SK-N-SH treated with all-trans-retinoic acid at 6 μM for 48 hours (cell line): Measurements from ENCODE around the gene PSMA3.

Source experiments
- ATAC-seq: fragments of 200-7000 bp; cut with Tn5 transposase; 3 replicates; pipeline ENCODE4 v1.9.1; 2020; ENCODE audit warnings: mild to moderate bottlenecking, moderate library complexity
- ARNTL ChIP-seq: fragments of 450-650 bp; formaldehyde crosslinking; IDR thresholded peaks from 2 replicates; pipeline ENCODE4 v1.5.0; 2020; ENCODE audit warnings: low read depth, mild to moderate bottlenecking, moderate library complexity, borderline replicate concordance
- BACH2 ChIP-seq: fragments of 250-450 bp; sonication (Bioruptor Pico); IDR thresholded peaks from 2 replicates; pipeline ENCODE4 v1.9.0; 2021; ENCODE audit warnings: mild to moderate bottlenecking, borderline replicate concordance
- ESRRG ChIP-seq: fragments of 250-450 bp; sonication (Bioruptor Pico); IDR thresholded peaks from 2 replicates; pipeline ENCODE4 v1.6.1; 2021; ENCODE audit warnings: mild to moderate bottlenecking
- ISL1 ChIP-seq: fragments of 250-450 bp; sonication (Bioruptor Pico); IDR thresholded peaks from 2 replicates; pipeline ENCODE4 v2.1.2; 2022; ENCODE audit warnings: mild to moderate bottlenecking, moderate library complexity
- OSR1 ChIP-seq: fragments of 250-450 bp; sonication (Bioruptor Pico); IDR thresholded peaks from 2 replicates; pipeline ENCODE4 v1.8.0; 2022; ENCODE audit warnings: moderate library complexity, mild to moderate bottlenecking, inconsistent platforms
- PPARA ChIP-seq: fragments of 250-450 bp; sonication (Bioruptor Pico); IDR thresholded peaks from 2 replicates; pipeline ENCODE4 v1.5.0; 2020; ENCODE audit warnings: mild to moderate bottlenecking, borderline replicate concordance
- RARB ChIP-seq: fragments of 250-450 bp; sonication (Bioruptor Pico); IDR thresholded peaks from 2 replicates; pipeline ENCODE4 v1.8.0; 2021; ENCODE audit warnings: mild to moderate bottlenecking, moderate library complexity
- TCF4 ChIP-seq: fragments of 250-450 bp; sonication (Bioruptor Pico); IDR thresholded peaks from 2 replicates; pipeline ENCODE4 v1.8.0; 2021; ENCODE audit warnings: mild to moderate bottlenecking, moderate library complexity, borderline replicate concordance
- TOX ChIP-seq: fragments of 250-450 bp; sonication (Bioruptor Pico); IDR thresholded peaks from 2 replicates; pipeline ENCODE4 v1.8.0; 2021; ENCODE audit warnings: mild to moderate bottlenecking, moderate library complexity, borderline replicate concordance
- ZC3H10 ChIP-seq: fragments of 250-450 bp; sonication (Bioruptor Pico); IDR thresholded peaks from 2 replicates; pipeline ENCODE4 v1.5.1; 2021; ENCODE audit warnings: mild to moderate bottlenecking, moderate library complexity
- ZFP3 ChIP-seq: fragments of 250-450 bp; sonication (Bioruptor Pico); IDR thresholded peaks from 2 replicates; pipeline ENCODE4 v1.5.0; 2020; ENCODE audit warnings: mild to moderate bottlenecking, moderate library complexity
- ZFP30 ChIP-seq: fragments of 450-650 bp; formaldehyde crosslinking; IDR thresholded peaks from 2 replicates; pipeline ENCODE4 v1.5.0; 2022; ENCODE audit warnings: mild to moderate bottlenecking, moderate library complexity
- ZNF565 ChIP-seq: fragments of 450-650 bp; formaldehyde crosslinking; conservative IDR thresholded peaks from 2 replicates; pipeline ENCODE4 v1.5.0; 2020; ENCODE audit warnings: low read depth, mild to moderate bottlenecking, moderate library complexity
- ZNF8 ChIP-seq: fragments of 450-650 bp; formaldehyde crosslinking; IDR thresholded peaks from 2 replicates; pipeline ENCODE4 v1.5.0; 2020; ENCODE audit warnings: mild to moderate bottlenecking, moderate library complexity
- TF ChIP-seq, protein P1 (sequence below): fragments of 250-450 bp; sonication (Bioruptor Pico); IDR thresholded peaks from 2 replicates; pipeline ENCODE4 v1.5.1; 2021; ENCODE audit warnings: mild to moderate bottlenecking, moderate library complexity
- TF ChIP-seq, protein P2 (sequence below): fragments of 250-450 bp; sonication (Bioruptor Pico); IDR thresholded peaks from 2 replicates; pipeline ENCODE4 v1.8.0; 2021; ENCODE audit warnings: low read depth, mild to moderate bottlenecking, moderate library complexity, borderline replicate concordance
- TF ChIP-seq, protein P3 (sequence below): fragments of 250-450 bp; sonication (Bioruptor Pico); IDR thresholded peaks from 2 replicates; pipeline ENCODE4 v1.8.0; 2020; ENCODE audit warnings: mild to moderate bottlenecking, moderate library complexity, borderline replicate concordance
- TF ChIP-seq, protein P4 (sequence below): fragments of 250-450 bp; sonication (Bioruptor Pico); IDR thresholded peaks from 2 replicates; pipeline ENCODE4 v1.5.0; 2020; ENCODE audit warnings: mild to moderate bottlenecking, moderate library complexity
- TF ChIP-seq, protein P5 (sequence below): fragments of 250-450 bp; sonication (Bioruptor Pico); IDR thresholded peaks from 2 replicates; pipeline ENCODE4 v1.5.1; 2020; ENCODE audit warnings: low read depth, mild to moderate bottlenecking, moderate library complexity

The PSMA3 gene

DNA sequence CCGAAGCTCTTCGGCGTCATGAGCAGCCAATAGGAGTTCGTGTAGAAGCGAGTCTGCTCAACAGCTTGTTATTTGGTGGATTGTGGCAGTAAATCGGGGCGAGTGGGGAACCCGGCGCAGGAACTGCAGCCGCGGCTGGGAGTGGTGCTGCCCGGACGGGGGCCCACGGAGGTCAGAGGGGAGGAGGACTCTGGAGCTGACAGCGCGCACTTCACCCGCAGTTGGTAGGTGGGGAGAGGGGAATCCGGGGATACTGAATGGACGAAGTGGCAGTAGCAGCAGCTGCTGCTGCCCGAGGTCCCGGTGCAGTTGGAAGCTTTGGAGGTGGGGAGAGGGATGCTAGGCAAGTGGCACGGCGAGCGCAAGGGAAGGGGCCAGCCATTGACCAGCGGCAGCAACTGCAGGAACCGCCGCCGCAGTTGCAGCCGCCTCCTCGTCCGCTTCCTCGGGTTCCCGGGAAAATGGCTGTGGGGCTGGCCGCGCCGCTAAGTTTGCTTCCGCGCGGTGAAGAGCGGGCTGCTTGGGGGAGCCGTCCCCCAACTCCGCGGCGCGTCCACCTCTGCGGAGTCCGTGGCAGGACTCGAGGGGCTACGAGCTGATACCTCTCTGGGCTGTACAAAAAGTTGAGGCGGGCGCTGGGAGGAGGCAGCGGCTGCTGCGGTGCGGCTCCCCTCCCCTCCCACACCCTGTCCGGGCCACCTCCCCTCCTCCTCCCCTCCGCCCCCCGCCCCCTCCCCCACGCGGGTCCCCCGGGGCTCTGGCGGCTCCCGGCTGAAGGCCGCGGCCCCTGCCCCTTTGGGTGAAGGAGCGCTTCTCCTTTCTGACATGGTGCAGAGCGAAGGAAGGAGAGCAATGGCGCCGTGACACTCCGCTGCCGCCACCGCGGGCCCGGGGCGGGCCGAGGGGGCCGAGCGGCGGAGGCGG lies 54.1 kb downstream of the PSMA3 start, which contains the start of gene ARID4A:
TSS of gene ARID4A (plus strand) at position 79 of the 924 bp plus-strand sequence. CDS start 1,300 bp downstream, outside the sequence.
- TF ChIP-seq ZFP30 (CRISPR knock-in tag): no peak
- no peak for TF ChIP-seq ZNF8
- TF ChIP-seq, protein P1, sequence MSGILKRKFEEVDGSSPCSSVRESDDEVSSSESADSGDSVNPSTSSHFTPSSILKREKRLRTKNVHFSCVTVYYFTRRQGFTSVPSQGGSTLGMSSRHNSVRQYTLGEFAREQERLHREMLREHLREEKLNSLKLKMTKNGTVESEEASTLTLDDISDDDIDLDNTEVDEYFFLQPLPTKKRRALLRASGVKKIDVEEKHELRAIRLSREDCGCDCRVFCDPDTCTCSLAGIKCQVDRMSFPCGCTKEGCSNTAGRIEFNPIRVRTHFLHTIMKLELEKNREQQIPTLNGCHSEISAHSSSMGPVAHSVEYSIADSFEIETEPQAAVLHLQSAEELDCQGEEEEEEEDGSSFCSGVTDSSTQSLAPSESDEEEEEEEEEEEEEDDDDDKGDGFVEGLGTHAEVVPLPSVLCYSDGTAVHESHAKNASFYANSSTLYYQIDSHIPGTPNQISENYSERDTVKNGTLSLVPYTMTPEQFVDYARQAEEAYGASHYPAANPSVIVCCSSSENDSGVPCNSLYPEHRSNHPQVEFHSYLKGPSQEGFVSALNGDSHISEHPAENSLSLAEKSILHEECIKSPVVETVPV (CRISPR knock-in tag): no peak
- no peak for TF ChIP-seq ESRRG (CRISPR knock-in tag)
- TF ChIP-seq, protein P2, sequence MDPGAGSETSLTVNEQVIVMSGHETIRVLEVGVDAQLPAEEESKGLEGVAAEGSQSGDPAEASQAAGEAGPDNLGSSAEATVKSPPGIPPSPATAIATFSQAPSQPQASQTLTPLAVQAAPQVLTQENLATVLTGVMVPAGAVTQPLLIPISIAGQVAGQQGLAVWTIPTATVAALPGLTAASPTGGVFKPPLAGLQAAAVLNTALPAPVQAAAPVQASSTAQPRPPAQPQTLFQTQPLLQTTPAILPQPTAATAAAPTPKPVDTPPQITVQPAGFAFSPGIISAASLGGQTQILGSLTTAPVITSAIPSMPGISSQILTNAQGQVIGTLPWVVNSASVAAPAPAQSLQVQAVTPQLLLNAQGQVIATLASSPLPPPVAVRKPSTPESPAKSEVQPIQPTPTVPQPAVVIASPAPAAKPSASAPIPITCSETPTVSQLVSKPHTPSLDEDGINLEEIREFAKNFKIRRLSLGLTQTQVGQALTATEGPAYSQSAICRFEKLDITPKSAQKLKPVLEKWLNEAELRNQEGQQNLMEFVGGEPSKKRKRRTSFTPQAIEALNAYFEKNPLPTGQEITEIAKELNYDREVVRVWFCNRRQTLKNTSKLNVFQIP (CRISPR knock-in tag): 0 out of 2 replicates have a peak, but pooled peaks have one; percentile 88
- TF ChIP-seq ZNF565: no peak
- ATAC-seq: peak; percentile 35

DNA sequence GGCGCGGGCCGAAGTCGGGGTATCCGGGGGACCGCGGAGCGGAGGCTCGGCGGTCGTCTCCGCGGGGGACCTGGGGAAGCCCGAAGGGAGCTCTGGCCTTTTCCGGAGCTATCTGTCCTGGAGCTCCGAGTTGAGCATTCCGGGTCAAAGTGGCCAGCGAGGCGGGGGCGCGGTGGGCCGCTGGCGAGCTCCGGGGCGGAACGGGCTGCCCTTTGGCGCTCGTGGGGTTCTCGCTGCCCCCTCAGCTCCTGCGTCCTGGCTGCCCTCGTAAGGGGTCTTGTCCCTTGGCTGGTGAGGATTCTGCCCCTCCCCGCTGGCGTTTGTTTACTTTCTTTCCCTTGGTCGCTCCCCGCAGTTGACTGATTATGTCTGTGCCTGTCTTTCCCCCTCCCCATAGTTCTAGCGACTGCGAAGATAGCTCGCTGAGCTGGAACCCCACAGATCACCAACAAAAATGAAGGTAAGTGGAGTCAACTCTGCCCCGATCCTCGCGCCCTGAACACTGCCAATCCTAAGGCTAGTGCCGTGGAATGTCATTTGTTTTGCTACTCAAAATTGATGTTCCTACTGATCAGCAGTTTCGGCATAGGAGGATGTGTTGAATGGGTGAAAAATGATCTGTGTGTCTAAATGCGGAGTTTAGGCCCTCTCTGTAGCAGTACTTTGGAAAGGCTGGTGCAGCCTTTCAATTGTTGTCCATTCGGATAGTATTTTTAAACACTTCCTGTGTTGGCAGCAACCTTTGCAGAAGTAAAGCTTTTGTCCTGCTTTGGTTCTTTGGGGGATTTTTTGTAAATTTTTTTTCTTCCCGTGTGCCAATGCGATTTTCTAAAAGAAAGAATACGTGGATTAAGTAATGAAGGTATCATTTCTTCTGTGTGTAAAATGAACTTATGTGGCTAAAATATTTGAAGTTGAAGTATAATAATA lies 55.0 kb downstream of the PSMA3 start:
- no peak for ATAC-seq
- no peak for TF ChIP-seq ESRRG (CRISPR knock-in tag)
- no peak for TF ChIP-seq TCF4 (CRISPR knock-in tag)
- no peak for TF ChIP-seq ZFP3
- no peak for TF ChIP-seq RARB
- no peak for TF ChIP-seq ZC3H10 (CRISPR knock-in tag)
- TF ChIP-seq, protein P3, sequence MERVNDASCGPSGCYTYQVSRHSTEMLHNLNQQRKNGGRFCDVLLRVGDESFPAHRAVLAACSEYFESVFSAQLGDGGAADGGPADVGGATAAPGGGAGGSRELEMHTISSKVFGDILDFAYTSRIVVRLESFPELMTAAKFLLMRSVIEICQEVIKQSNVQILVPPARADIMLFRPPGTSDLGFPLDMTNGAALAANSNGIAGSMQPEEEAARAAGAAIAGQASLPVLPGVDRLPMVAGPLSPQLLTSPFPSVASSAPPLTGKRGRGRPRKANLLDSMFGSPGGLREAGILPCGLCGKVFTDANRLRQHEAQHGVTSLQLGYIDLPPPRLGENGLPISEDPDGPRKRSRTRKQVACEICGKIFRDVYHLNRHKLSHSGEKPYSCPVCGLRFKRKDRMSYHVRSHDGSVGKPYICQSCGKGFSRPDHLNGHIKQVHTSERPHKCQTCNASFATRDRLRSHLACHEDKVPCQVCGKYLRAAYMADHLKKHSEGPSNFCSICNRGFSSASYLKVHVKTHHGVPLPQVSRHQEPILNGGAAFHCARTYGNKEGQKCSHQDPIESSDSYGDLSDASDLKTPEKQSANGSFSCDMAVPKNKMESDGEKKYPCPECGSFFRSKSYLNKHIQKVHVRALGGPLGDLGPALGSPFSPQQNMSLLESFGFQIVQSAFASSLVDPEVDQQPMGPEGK: no peak
- no peak for TF ChIP-seq ZFP30 (CRISPR knock-in tag)
- TF ChIP-seq PPARA: no peak
- TF ChIP-seq, all 23 proteins: peak for 0

DNA sequence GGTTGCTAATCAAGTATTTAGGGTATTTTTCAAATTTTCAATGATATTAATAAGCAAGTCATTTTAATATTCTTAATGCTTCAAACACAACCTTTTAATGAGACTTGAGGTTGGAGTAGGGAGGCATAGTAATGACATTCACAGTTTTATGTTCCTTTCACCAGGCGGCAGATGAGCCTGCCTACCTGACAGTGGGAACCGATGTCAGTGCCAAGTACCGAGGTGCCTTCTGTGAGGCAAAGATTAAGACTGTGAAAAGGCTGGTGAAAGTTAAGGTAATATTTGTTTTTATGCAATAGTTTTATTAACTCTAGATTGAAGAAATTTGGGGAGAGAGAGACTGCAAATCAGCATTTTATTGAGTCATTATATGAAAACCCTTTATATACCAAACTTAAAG lies 56.8 kb downstream of the PSMA3 start:
- TF ChIP-seq ISL1 (CRISPR knock-in tag) (no peak), ARNTL (no peak), ESRRG (CRISPR knock-in tag) (no peak), ZFP30 (CRISPR knock-in tag) (no peak), ZNF8 (no peak), PPARA (no peak), OSR1 (CRISPR knock-in tag) (no peak), ZNF565 (no peak), TOX (CRISPR knock-in tag) (no peak), BACH2 (CRISPR knock-in tag) (no peak), ZFP3 (no peak), ZC3H10 (CRISPR knock-in tag) (no peak)
- TF ChIP-seq, protein P1 (CRISPR knock-in tag): no peak
- TF ChIP-seq, protein P4, sequence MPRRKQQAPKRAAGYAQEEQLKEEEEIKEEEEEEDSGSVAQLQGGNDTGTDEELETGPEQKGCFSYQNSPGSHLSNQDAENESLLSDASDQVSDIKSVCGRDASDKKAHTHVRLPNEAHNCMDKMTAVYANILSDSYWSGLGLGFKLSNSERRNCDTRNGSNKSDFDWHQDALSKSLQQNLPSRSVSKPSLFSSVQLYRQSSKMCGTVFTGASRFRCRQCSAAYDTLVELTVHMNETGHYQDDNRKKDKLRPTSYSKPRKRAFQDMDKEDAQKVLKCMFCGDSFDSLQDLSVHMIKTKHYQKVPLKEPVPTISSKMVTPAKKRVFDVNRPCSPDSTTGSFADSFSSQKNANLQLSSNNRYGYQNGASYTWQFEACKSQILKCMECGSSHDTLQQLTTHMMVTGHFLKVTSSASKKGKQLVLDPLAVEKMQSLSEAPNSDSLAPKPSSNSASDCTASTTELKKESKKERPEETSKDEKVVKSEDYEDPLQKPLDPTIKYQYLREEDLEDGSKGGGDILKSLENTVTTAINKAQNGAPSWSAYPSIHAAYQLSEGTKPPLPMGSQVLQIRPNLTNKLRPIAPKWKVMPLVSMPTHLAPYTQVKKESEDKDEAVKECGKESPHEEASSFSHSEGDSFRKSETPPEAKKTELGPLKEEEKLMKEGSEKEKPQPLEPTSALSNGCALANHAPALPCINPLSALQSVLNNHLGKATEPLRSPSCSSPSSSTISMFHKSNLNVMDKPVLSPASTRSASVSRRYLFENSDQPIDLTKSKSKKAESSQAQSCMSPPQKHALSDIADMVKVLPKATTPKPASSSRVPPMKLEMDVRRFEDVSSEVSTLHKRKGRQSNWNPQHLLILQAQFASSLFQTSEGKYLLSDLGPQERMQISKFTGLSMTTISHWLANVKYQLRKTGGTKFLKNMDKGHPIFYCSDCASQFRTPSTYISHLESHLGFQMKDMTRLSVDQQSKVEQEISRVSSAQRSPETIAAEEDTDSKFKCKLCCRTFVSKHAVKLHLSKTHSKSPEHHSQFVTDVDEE: no peak
- TF ChIP-seq, protein P5, sequence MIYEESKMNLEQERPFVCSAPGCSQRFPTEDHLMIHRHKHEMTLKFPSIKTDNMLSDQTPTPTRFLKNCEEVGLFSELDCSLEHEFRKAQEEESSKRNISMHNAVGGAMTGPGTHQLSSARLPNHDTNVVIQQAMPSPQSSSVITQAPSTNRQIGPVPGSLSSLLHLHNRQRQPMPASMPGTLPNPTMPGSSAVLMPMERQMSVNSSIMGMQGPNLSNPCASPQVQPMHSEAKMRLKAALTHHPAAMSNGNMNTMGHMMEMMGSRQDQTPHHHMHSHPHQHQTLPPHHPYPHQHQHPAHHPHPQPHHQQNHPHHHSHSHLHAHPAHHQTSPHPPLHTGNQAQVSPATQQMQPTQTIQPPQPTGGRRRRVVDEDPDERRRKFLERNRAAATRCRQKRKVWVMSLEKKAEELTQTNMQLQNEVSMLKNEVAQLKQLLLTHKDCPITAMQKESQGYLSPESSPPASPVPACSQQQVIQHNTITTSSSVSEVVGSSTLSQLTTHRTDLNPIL (CRISPR knock-in tag): no peak
- ATAC-seq: no peak
